Loucy (cell line): Measurements from ENCODE around the gene COQ10B.

Experiments
- H2AFZ ChIP-seq: fragments of 200-600 bp; sonication (generic); 2 replicates; pipeline ENCODE4 v1.6.0; 2016; ENCODE audit warnings: antibody characterized with exemption, mild to moderate bottlenecking, low read length, moderate library complexity
- H3F3A ChIP-seq: fragments of 200-600 bp; 2 replicates; pipeline ENCODE4 v1.6.0; 2016; ENCODE audit warnings: antibody characterized with exemption, low read depth, mild to moderate bottlenecking
- H3K27me3 ChIP-seq: fragments of 200-600 bp; sonication (generic); 2 replicates; pipeline ENCODE4 v1.6.1; 2014; ENCODE audit warnings: low read length, mild to moderate bottlenecking; ENCODE audit not compliant: insufficient read depth, poor library complexity, severe bottlenecking
- H3K36me3 ChIP-seq: fragments of 200-600 bp; sonication (generic); 2 replicates; pipeline ENCODE4 v1.6.1; 2016; ENCODE audit warnings: low read length; ENCODE audit not compliant: insufficient read depth
- H3K4me1 ChIP-seq: fragments of 200-600 bp; sonication (generic); 2 replicates; pipeline ENCODE4 v1.5.1; 2014; ENCODE audit warnings: low read length, mild to moderate bottlenecking; ENCODE audit not compliant: insufficient read depth, poor library complexity, severe bottlenecking
- H3K4me2 ChIP-seq: fragments of 200-600 bp; sonication (generic); 2 replicates; pipeline ENCODE4 v1.6.0; 2014; ENCODE audit warnings: antibody characterized with exemption, low read length, low read depth, mild to moderate bottlenecking; ENCODE audit not compliant: poor library complexity, severe bottlenecking
- H3K4me3 ChIP-seq: fragments of 200-600 bp; sonication (generic); 2 replicates; pipeline ENCODE4 v1.5.1; 2014; ENCODE audit warnings: low read length, mild to moderate bottlenecking, mixed read lengths; ENCODE audit not compliant: poor library complexity, severe bottlenecking
- H3K79me2 ChIP-seq: fragments of 200-600 bp; sonication (generic); 2 replicates; pipeline ENCODE4 v1.6.1; 2014; ENCODE audit warnings: low read length; ENCODE audit not compliant: insufficient read depth
- H3K9ac ChIP-seq: fragments of 200-600 bp; sonication (generic); 2 replicates; pipeline ENCODE4 v1.6.0; 2014; ENCODE audit warnings: mild to moderate bottlenecking, low read depth, low read length, moderate library complexity; ENCODE audit not compliant: poor library complexity, severe bottlenecking
- H3K9me2 ChIP-seq: fragments of 200-600 bp; sonication (generic); replicated peaks from 2 replicates; pipeline ENCODE4 v1.6.1; 2016; ENCODE audit warnings: low read depth, low read length, mixed read lengths
- H3K9me3 ChIP-seq: fragments of 200-600 bp; sonication (generic); 2 replicates; pipeline ENCODE4 v1.6.1; 2014; ENCODE audit warnings: mild to moderate bottlenecking, antibody characterized with exemption, low read length, low read depth; ENCODE audit not compliant: insufficient read depth
- H4K20me1 ChIP-seq: fragments of 200-600 bp; sonication (generic); 2 replicates; pipeline ENCODE4 v1.6.0; 2014; ENCODE audit warnings: antibody characterized with exemption, low read length, mild to moderate bottlenecking; ENCODE audit not compliant: insufficient read depth, poor library complexity, severe bottlenecking
- CTCF ChIP-seq: fragments of 200-600 bp; sonication (generic); conservative IDR thresholded peaks from 2 replicates; pipeline ENCODE4 v1.5.1; 2014; ENCODE audit warnings: mild to moderate bottlenecking, antibody characterized with exemption, low read length
- EZH2phosphoT487 ChIP-seq: fragments of 200-600 bp; IDR thresholded peaks from 2 replicates; pipeline ENCODE4 v1.6.1; 2018; ENCODE audit warnings: antibody characterized with exemption, mild to moderate bottlenecking, moderate library complexity, borderline replicate concordance

The COQ10B gene

GRCh38 chr2:197514754-197515153 lies 61.4 kb downstream of the COQ10B start:
- peaks cover 53% of the 10 kb centered on the region for H3K79me2 ChIP-seq
- no peaks in the 10 kb centered on the region for H3K36me3 ChIP-seq
- H3K9ac ChIP-seq: peak overlapping the region; percentile 92
- peak overlapping the region; percentile 84 for H3K4me3 ChIP-seq
- peaks cover 27% of the 10 kb centered on the region for H3K4me1 ChIP-seq
- TF ChIP-seq EZH2phosphoT487: no peak
- no peak for TF ChIP-seq CTCF
- H3K9me2 ChIP-seq: no peaks in the 10 kb centered on the region
- H3K27me3 ChIP-seq: no peaks in the 10 kb centered on the region
- peaks cover 24% of the 10 kb centered on the region for H4K20me1 ChIP-seq
- H3K9me3 ChIP-seq: no peaks in the 10 kb centered on the region
- peak overlapping the region; percentile 93 for H3K4me2 ChIP-seq
- H2AFZ ChIP-seq: peak overlapping the region; percentile 91
- H3F3A ChIP-seq: no peaks in the 10 kb centered on the region

DNA sequence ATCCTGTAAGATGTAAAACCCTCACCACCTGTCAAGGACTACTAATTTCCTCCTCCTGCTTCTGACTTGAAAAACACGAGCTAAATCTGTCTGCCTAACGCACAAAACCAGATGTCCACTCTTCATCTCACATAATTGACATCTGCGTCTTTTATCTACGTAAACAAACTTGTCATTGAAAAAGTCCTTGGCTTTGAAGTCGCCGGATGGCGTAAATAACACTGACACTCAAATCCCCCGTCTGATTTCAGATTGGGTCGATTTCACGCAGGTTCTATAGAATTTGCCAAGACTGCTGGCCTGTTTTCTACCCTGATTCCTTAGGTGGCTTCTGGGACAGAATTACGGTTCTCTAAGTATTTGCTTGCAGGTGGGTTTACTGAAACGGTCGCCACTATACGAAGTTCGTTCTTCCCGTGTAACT lies 62.0 kb downstream of the COQ10B start:
- Histone ChIP-seq H4K20me1 (peaks cover 30% of the 10 kb centered on the region), H3K9me2 (no peaks in the 10 kb centered on the region), H2AFZ (peak overlapping the region; percentile 91), H3K79me2 (peaks cover 58% of the 10 kb centered on the region), H3K9ac (peak overlapping the region; percentile 92), H3K4me1 (peaks cover 33% of the 10 kb centered on the region), H3K36me3 (no peaks in the 10 kb centered on the region), H3K9me3 (no peaks in the 10 kb centered on the region), H3K4me3 (peak overlapping the region; percentile 84), H3K4me2 (peak overlapping the region; percentile 93), H3F3A (no peaks in the 10 kb centered on the region), H3K27me3 (no peaks in the 10 kb centered on the region)
- no peak for TF ChIP-seq EZH2phosphoT487
- TF ChIP-seq CTCF: no peak

GRCh38 chr2:197515739-197516392 lies 62.5 kb downstream of the COQ10B start, which contains the start of gene MOB4:
Gene MOB4, plus strand, starts transcription at chr2:197516066. Its CDS starts 21 bp downstream, at chr2:197516087.
- Histone ChIP-seq H3F3A (no peaks in the 10 kb centered on the region), H3K4me1 (peaks cover 37% of the 10 kb centered on the region), H3K9me2 (no peaks in the 10 kb centered on the region), H3K27me3 (no peaks in the 10 kb centered on the region), H3K36me3 (no peaks in the 10 kb centered on the region), H2AFZ (peak within 1 kb of the TSS; percentile 91), H3K79me2 (peaks cover 64% of the 10 kb centered on the region), H3K9ac (peak within 1 kb of the TSS; percentile 92), H3K4me3 (peak within 1 kb of the TSS; percentile 84), H3K9me3 (no peaks in the 10 kb centered on the region), H3K4me2 (peak within 1 kb of the TSS; percentile 93), H4K20me1 (peaks cover 34% of the 10 kb centered on the region)
- no peak for TF ChIP-seq EZH2phosphoT487
- no peak for TF ChIP-seq CTCF
